ENCODE measurements around the gene NFILZ. TPM values are rescaled to one million over a fixed set of nuclear protein-coding genes. Genes with fewer than 3 reads are reported as not detected.

Gene NFILZ
- total RNA-seq, 1 donor, result not detected

GRCh38 chr19:8595651-8596050 lies 34.8 kb upstream of the NFILZ start:
- Histone ChIP-seq H4K20me1 (ENCODE audit: insufficient read depth, low read length) (no peaks in the 10 kb centered on the region), H3K4me1 (ENCODE audit: insufficient read depth, low read length) (peaks cover 8% of the 10 kb centered on the region), H3K36me3 (ENCODE audit: insufficient read depth, low read length) (no peaks in the 10 kb centered on the region), H3K4me2 (ENCODE audit: insufficient read depth, low read length) (no peak overlapping the region), H3K27ac (ENCODE audit: low read depth, low read length) (no peak overlapping the region), H2AFZ (ENCODE audit: low read length) (no peak overlapping the region), H3K9me3 (ENCODE audit: low read depth, low read length) (no peaks in the 10 kb centered on the region), H3K27me3 (ENCODE audit: insufficient read depth, low read length) (peaks cover 3% of the 10 kb centered on the region), H3K4me3 (ENCODE audit: insufficient read depth, low read length) (no peak overlapping the region), H3K79me2 (ENCODE audit: insufficient read depth, low read length) (no peaks in the 10 kb centered on the region)
- no peak for DNase-seq (ENCODE audit: insufficient read length, low spot score, missing footprints)
- no peak for TF ChIP-seq CTCF (IDR thresholded peaks at IDR 0.05; ENCODE audit: extremely low read depth, low read depth, low read length)

- DNase-seq (ENCODE audit: insufficient read length, low spot score, missing footprints), result no peak
- Histone ChIP-seq H3K36me3 (ENCODE audit: insufficient read depth, low read length) (no peaks in the 10 kb centered on the region), H3K4me3 (ENCODE audit: insufficient read depth, low read length) (no peak overlapping the region), H3K27ac (ENCODE audit: low read depth, low read length) (no peak overlapping the region), H3K79me2 (ENCODE audit: insufficient read depth, low read length) (no peaks in the 10 kb centered on the region), H3K9me3 (ENCODE audit: low read depth, low read length) (no peaks in the 10 kb centered on the region), H3K27me3 (ENCODE audit: insufficient read depth, low read length) (peaks cover 3% of the 10 kb centered on the region), H4K20me1 (ENCODE audit: insufficient read depth, low read length) (no peaks in the 10 kb centered on the region), H2AFZ (ENCODE audit: low read length) (no peak overlapping the region), H3K4me1 (ENCODE audit: insufficient read depth, low read length) (peaks cover 8% of the 10 kb centered on the region), H3K4me2 (ENCODE audit: insufficient read depth, low read length) (no peak overlapping the region)
- TF ChIP-seq CTCF (IDR thresholded peaks at IDR 0.05; ENCODE audit: extremely low read depth, low read depth, low read length), result no peak
Measured at GRCh38 chr19:8596168-8596567, 34.3 kb upstream of the NFILZ start.

- peaks cover 4% of the 10 kb centered on the region for H3K9me3 ChIP-seq (ENCODE audit: low read depth, low read length)
- no peak overlapping the region for H2AFZ ChIP-seq (ENCODE audit: low read length)
- no peaks in the 10 kb centered on the region for H3K79me2 ChIP-seq (ENCODE audit: insufficient read depth, low read length)
- H3K4me2 ChIP-seq (ENCODE audit: insufficient read depth, low read length), result no peak overlapping the region
- no peaks in the 10 kb centered on the region for H3K4me1 ChIP-seq (ENCODE audit: insufficient read depth, low read length)
- H3K4me3 ChIP-seq (ENCODE audit: insufficient read depth, low read length), result no peak overlapping the region
- H3K36me3 ChIP-seq (ENCODE audit: insufficient read depth, low read length), result no peaks in the 10 kb centered on the region
- H3K27ac ChIP-seq (ENCODE audit: low read depth, low read length), result no peak overlapping the region
- no peaks in the 10 kb centered on the region for H4K20me1 ChIP-seq (ENCODE audit: insufficient read depth, low read length)
- no peaks in the 10 kb centered on the region for H3K27me3 ChIP-seq (ENCODE audit: insufficient read depth, low read length)
- no peak for TF ChIP-seq CTCF (IDR thresholded peaks at IDR 0.05; ENCODE audit: extremely low read depth, low read depth, low read length)
- no peak for DNase-seq (ENCODE audit: insufficient read length, low spot score, missing footprints)
Measured at GRCh38 chr19:8600064-8600463, 30.4 kb upstream of the NFILZ start.

GRCh38 chr19:8600816-8601215 lies 29.6 kb upstream of the NFILZ start:
- no peak for TF ChIP-seq CTCF (IDR thresholded peaks at IDR 0.05; ENCODE audit: extremely low read depth, low read depth, low read length)
- no peaks in the 10 kb centered on the region for H3K36me3 ChIP-seq (ENCODE audit: insufficient read depth, low read length)
- no peak for DNase-seq (ENCODE audit: insufficient read length, low spot score, missing footprints)
- no peak overlapping the region for H3K27ac ChIP-seq (ENCODE audit: low read depth, low read length)
- no peaks in the 10 kb centered on the region for H3K4me1 ChIP-seq (ENCODE audit: insufficient read depth, low read length)
- H3K9me3 ChIP-seq (ENCODE audit: low read depth, low read length), result peaks cover 4% of the 10 kb centered on the region
- no peaks in the 10 kb centered on the region for H4K20me1 ChIP-seq (ENCODE audit: insufficient read depth, low read length)
- no peaks in the 10 kb centered on the region for H3K79me2 ChIP-seq (ENCODE audit: insufficient read depth, low read length)
- H3K4me2 ChIP-seq (ENCODE audit: insufficient read depth, low read length), result no peak overlapping the region
- H3K27me3 ChIP-seq (ENCODE audit: insufficient read depth, low read length), result no peaks in the 10 kb centered on the region
- H2AFZ ChIP-seq (ENCODE audit: low read length), result no peak overlapping the region
- H3K4me3 ChIP-seq (ENCODE audit: insufficient read depth, low read length), result no peak overlapping the region

All from osteoblast (primary cell).